Cardiac fibroblast (primary cell): Measurements from ENCODE around the gene ATRAID.
"Not testable (repeated sequence)": the region's sequence is repeated elsewhere in the genome, so short reads cannot be mapped to it uniquely, and the experiment has no call there.

Source experiments
- DNase-seq, 2 donors: peaks; one replicate each; pipeline versions ENCODE4 v3.0.0 to v3.0.0-alpha.2; 2010; ENCODE audit warnings: low read depth in 2 of 2
- H3K4me3 ChIP-seq, 2 donors: replicated peaks in 1 of 2; 1 replicate in 1 of 2; 2 replicates in 1 of 2; pipeline ENCODE4 v1.5.1; 2011; ENCODE audit warnings: low read depth in 2 of 2, low read length in 2 of 2, mild to moderate bottlenecking in 2 of 2, moderate library complexity in 1 of 2
- CTCF ChIP-seq: IDR thresholded peaks from one replicate; pipeline ENCODE4 v1.5.1; 2011; ENCODE audit warnings: low read depth, mild to moderate bottlenecking, low read length, inconsistent platforms

Gene ATRAID

GRCh38 chr2:27184115-27184514 is 27.7 kb upstream of the ATRAID start:
- TF ChIP-seq CTCF: no peak
- peak in 1 of 2 donors; percentile 66 for DNase-seq
- no peak overlapping the region for H3K4me3 ChIP-seq

GRCh38 chr2:27185331-27186026 is 26.4 kb upstream of the ATRAID start:
- TF ChIP-seq CTCF: no peak
- no peak overlapping the region for H3K4me3 ChIP-seq
- DNase-seq: peak; percentile 8 to 84

GRCh38 chr2:27186613-27187345 is 25.1 kb upstream of the ATRAID start:
- DNase-seq: no peak
- no peak for TF ChIP-seq CTCF
- no peak overlapping the region for H3K4me3 ChIP-seq

- DNase-seq: no peak
- no peak for TF ChIP-seq CTCF
- H3K4me3 ChIP-seq: no peak overlapping the region
Observed at GRCh38 chr2:27189989-27190388, 21.9 kb upstream of the ATRAID start.

GRCh38 chr2:27191070-27191829 is 20.6 kb upstream of the ATRAID start:
- peak; percentile 76 to 88 for DNase-seq
- peak; percentile 68 for TF ChIP-seq CTCF
- no peak overlapping the region for H3K4me3 ChIP-seq

- DNase-seq: peak in 1 of 2 donors; percentile 45
- TF ChIP-seq CTCF: no peak
Observed at GRCh38 chr2:27194538-27195354, 17.1 kb upstream of the ATRAID start.

GRCh38 chr2:27195799-27196198 is 16.0 kb upstream of the ATRAID start:
- H3K4me3 ChIP-seq, DNase-seq: not testable (repeated sequence)

More at GRCh38 chr2:27194538-27195354, 17.1 kb upstream of the ATRAID start:
- H3K4me3 ChIP-seq: no peak overlapping the region

- H3K4me3 ChIP-seq: not testable (repeated sequence)
Observed at GRCh38 chr2:27198068-27198467, 13.8 kb upstream of the ATRAID start.

More at GRCh38 chr2:27198068-27198467, 13.8 kb upstream of the ATRAID start:
- DNase-seq: not testable (repeated sequence)
